ENCODE results near the gene ENPP6. TPM values are rescaled to one million over a fixed set of nuclear protein-coding genes. Genes with fewer than 3 reads are reported as not detected.

The ENPP6 gene
- total and polyA plus RNA-seq, 2 of the 13 experiments (the other 11 are each of a cell fraction or from before 2014, with no cell fraction given): not detected

DNA sequence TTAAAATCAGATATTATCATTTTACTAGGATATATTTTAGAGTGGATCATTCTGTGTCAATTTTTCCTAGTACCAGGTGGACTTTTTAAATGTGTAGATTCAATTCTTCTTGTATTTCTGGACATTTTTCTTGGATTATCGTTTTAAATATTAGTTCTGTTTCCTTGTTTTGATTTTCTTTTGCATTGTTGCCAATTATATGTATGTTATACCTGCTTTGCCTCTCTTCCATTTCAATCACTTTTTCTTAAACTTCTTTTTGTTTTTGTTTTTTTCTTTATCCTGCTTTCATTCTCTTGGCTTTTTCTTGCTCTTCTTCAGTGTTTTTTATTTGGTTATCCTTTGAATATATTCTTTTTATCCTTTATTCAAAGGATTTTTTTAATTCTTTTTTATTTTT, 171.5 kb downstream of the ENPP6 start:
- intact Hi-C loops (cut with micrococcal nuclease; ENCODE audit: unreplicated experiment) (no loop called here), in situ Hi-C loops (cut with HindIII; ENCODE audit: extremely low pct_ligation_motif_present, low pct_unique_long_range_greater_than_20kb) (no loop called here)
- H3K4me1 ChIP-seq (ENCODE audit: insufficient read depth, low read length): no peaks in the 10 kb centered on the region
- no TSS peak for BruUV-seq (replicated peaks)
- ATAC-seq: no peak
- H3K4me3 ChIP-seq (replicated peaks in 1 of 3; ENCODE audit: insufficient read depth in 1 of 3, low read depth in 2 of 3, low read length in 3 of 3): no peak overlapping the region
- CTCF ChIA-PET (ENCODE audit: low intra/inter-chr PET ratio, low total read pairs): no interaction called here
- H2AFZ ChIP-seq (ENCODE audit: low read length): no peak overlapping the region
- no peak overlapping the region for H3K27ac ChIP-seq (ENCODE audit: extremely low read length, insufficient read depth, low read length)
- H3K79me2 ChIP-seq (ENCODE audit: insufficient read depth, low read length): no peaks in the 10 kb centered on the region
- no peaks in the 10 kb centered on the region for H3K27me3 ChIP-seq (ENCODE audit: control insufficient read depth in 1 of 2, insufficient read depth in 2 of 2, low read length in 2 of 2)
- POLR2A ChIA-PET: no interaction called here
- WGBS (ENCODE audit: low lambda C conversion rate): 2% methylated on average over 1 of the region's 1 CpG
- peaks cover 28% of the 10 kb centered on the region for H3K9me3 ChIP-seq (ENCODE audit: low read length)
- FAIRE-seq: no peak
- no peaks in the 10 kb centered on the region for H3K36me3 ChIP-seq (replicated peaks in 1 of 2; ENCODE audit: control insufficient read depth in 1 of 2, insufficient read depth in 2 of 2, low read length in 2 of 2)
- H3K9ac ChIP-seq (ENCODE audit: insufficient read depth, low read depth, low read length): no peak overlapping the region
- no peak for DNase-seq (ENCODE audit: low spot score)
- H4K20me1 ChIP-seq (ENCODE audit: insufficient read depth, low read length): no peaks in the 10 kb centered on the region
- TF ChIP-seq ZNF501 (CRISPR knock-in tag; IDR thresholded peaks at IDR 0.05): no peak
- TF ChIP-seq, protein P1, sequence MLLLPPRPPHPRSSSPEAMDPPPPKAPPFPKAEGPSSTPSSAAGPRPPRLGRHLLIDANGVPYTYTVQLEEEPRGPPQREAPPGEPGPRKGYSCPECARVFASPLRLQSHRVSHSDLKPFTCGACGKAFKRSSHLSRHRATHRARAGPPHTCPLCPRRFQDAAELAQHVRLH (CRISPR knock-in tag; IDR thresholded peaks at IDR 0.05; ENCODE audit: borderline replicate concordance, low read depth): no peak
- TF ChIP-seq ZNF260 (CRISPR knock-in tag; IDR thresholded peaks at IDR 0.05; ENCODE audit: borderline replicate concordance, low read depth): no peak
- TF ChIP-seq, protein P2, sequence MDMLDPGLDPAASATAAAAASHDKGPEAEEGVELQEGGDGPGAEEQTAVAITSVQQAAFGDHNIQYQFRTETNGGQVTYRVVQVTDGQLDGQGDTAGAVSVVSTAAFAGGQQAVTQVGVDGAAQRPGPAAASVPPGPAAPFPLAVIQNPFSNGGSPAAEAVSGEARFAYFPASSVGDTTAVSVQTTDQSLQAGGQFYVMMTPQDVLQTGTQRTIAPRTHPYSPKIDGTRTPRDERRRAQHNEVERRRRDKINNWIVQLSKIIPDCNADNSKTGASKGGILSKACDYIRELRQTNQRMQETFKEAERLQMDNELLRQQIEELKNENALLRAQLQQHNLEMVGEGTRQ (IDR thresholded peaks at IDR 0.05; ENCODE audit: low read depth, low read length): no peak
- TF ChIP-seq, protein P2 (CRISPR knock-in tag; IDR thresholded peaks at IDR 0.05; ENCODE audit: borderline replicate concordance): no peak
- TF ChIP-seq, protein P3, sequence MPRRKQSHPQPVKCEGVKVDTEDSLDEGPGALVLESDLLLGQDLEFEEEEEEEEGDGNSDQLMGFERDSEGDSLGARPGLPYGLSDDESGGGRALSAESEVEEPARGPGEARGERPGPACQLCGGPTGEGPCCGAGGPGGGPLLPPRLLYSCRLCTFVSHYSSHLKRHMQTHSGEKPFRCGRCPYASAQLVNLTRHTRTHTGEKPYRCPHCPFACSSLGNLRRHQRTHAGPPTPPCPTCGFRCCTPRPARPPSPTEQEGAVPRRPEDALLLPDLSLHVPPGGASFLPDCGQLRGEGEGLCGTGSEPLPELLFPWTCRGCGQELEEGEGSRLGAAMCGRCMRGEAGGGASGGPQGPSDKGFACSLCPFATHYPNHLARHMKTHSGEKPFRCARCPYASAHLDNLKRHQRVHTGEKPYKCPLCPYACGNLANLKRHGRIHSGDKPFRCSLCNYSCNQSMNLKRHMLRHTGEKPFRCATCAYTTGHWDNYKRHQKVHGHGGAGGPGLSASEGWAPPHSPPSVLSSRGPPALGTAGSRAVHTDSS (CRISPR knock-in tag; conservative IDR thresholded peaks at IDR 0.05): no peak
- TF ChIP-seq ZNF510 (CRISPR knock-in tag; IDR thresholded peaks at IDR 0.05; ENCODE audit: low read depth): no peak
- no peak for TF ChIP-seq FLYWCH1 (CRISPR knock-in tag; IDR thresholded peaks at IDR 0.05)
- TF ChIP-seq ZNF282 (IDR thresholded peaks at IDR 0.05; ENCODE audit: partially characterized antibody): no peak
- TF ChIP-seq CBX5 (CRISPR knock-in tag; IDR thresholded peaks at IDR 0.05; ENCODE audit: borderline replicate concordance): no peak
- TF ChIP-seq ZNF543 (CRISPR knock-in tag; IDR thresholded peaks at IDR 0.05): no peak
- TF ChIP-seq ZNF891 (CRISPR knock-in tag; IDR thresholded peaks at IDR 0.05): no peak
- TF ChIP-seq ZBTB1 (CRISPR knock-in tag; IDR thresholded peaks at IDR 0.05; ENCODE audit: borderline replicate concordance): no peak
- no peak for TF ChIP-seq RBM22 (optimal IDR thresholded peaks at IDR 0.05; ENCODE audit: low read length)
- TF ChIP-seq ASH2L (IDR thresholded peaks at IDR 0.05; ENCODE audit: insufficient read length, low read depth, low read length): no peak
- no peak for TF ChIP-seq JARID2 (CRISPR knock-in tag; IDR thresholded peaks at IDR 0.05; ENCODE audit: insufficient replicate concordance)
- TF ChIP-seq KLF6 (CRISPR knock-in tag; IDR thresholded peaks at IDR 0.05): no peak
- TF ChIP-seq ZKSCAN5 (CRISPR knock-in tag; IDR thresholded peaks at IDR 0.05): no peak
- H3K4me2 ChIP-seq (ENCODE audit: low read depth, low read length): no peak overlapping the region

Measured in HepG2 (cell line).